HepG2 (cell line): Measurements from ENCODE around the gene UBR1. TPM values are rescaled to one million over a fixed set of nuclear protein-coding genes. Genes with fewer than 3 reads are reported as not detected.
A peak's percentile ranks its signal among the peaks of the same experiment; 100 is the strongest.

Experiments
- ATAD3A ChIP-seq: sonication (generic); formaldehyde crosslinking; IDR thresholded peaks from 2 replicates; pipeline ENCODE4 v1.4.0; 2020; ENCODE audit warnings: missing genetic modification reagents
- E2F2 ChIP-seq: sonication (generic); formaldehyde crosslinking; IDR thresholded peaks from 2 replicates; pipeline ENCODE4 v1.4.0; 2020; ENCODE audit warnings: missing genetic modification reagents, borderline replicate concordance
- FOXM1 ChIP-seq: sonication (generic); formaldehyde crosslinking; IDR thresholded peaks from 2 replicates; pipeline ENCODE4 v1.5.0; 2020; ENCODE audit warnings: missing genetic modification reagents
- HNRNPLL ChIP-seq: fragments of 200-400 bp; formaldehyde crosslinking; IDR thresholded peaks from 2 replicates; pipeline ENCODE4 v1.6.1; 2017; ENCODE audit warnings: mild to moderate bottlenecking, low read depth, low read length; ENCODE audit not compliant: poor library complexity, severe bottlenecking
- MAZ ChIP-seq, 2 experiments: sonication (generic) in 1 of 2; formaldehyde crosslinking in 1 of 2; IDR thresholded peaks; 2 replicates each; pipeline versions ENCODE4 v1.5.0 to v1.6.1; 2012 to 2020; ENCODE audit warnings: low read depth in 2 of 2, mild to moderate bottlenecking in 2 of 2, borderline replicate concordance in 1 of 2, improper control_type of control experiment in 1 of 2, low read length in 1 of 2, missing genetic modification reagents in 1 of 2, moderate library complexity in 1 of 2
- MTF1 ChIP-seq: sonication (generic); formaldehyde crosslinking; IDR thresholded peaks from 2 replicates; pipeline ENCODE4 v1.5.0; 2020; ENCODE audit warnings: missing genetic modification reagents
- NCOA1 ChIP-seq: sonication (generic); formaldehyde crosslinking; IDR thresholded peaks from 2 replicates; pipeline ENCODE4 v1.9.0; 2021; ENCODE audit warnings: missing genetic modification reagents
- RERE ChIP-seq: IDR thresholded peaks from 2 replicates; pipeline ENCODE4 v1.6.1; 2016; ENCODE audit warnings: low read depth, missing genetic modification reagents, missing compliant biosample characterization
- SMARCE1 ChIP-seq: fragments of 450-650 bp; IDR thresholded peaks from 2 replicates; pipeline ENCODE4 v1.6.1; 2017; ENCODE audit warnings: borderline replicate concordance
- ZKSCAN5 ChIP-seq: sonication (generic); formaldehyde crosslinking; IDR thresholded peaks from 2 replicates; pipeline ENCODE4 v1.5.1; 2020; ENCODE audit warnings: mild to moderate bottlenecking, missing genetic modification reagents
- ZNF335 ChIP-seq: sonication (generic); formaldehyde crosslinking; IDR thresholded peaks from 2 replicates; pipeline ENCODE4 v1.4.0; 2020; ENCODE audit warnings: missing genetic modification reagents
- ZNF605 ChIP-seq: sonication (generic); formaldehyde crosslinking; IDR thresholded peaks from 2 replicates; pipeline ENCODE4 v1.8.0; 2022; ENCODE audit warnings: mild to moderate bottlenecking, missing genetic modification reagents
- polyA plus RNA-seq, 8 experiments: library from polyadenylated mRNA; depleted of rRNA in 3 of 8; stranded (reverse) in 7 of 8; unstranded in 1 of 8; fragments of >200 nt; fragmentation: Illumina TruSeq in 4 of 8; extraction: Trizol in 4 of 8; gene quantifications; 2 replicates each; pipeline versions ENCODE4 v1.2.1 to v1.2.3, GENCODE V29; 2011 to 2016; ENCODE audit warnings: low read depth in 4 of 8, missing spikeins in 1 of 8, mixed read lengths in 1 of 8; ENCODE audit not compliant: insufficient read depth in 1 of 8
- total RNA-seq, 5 experiments: library from RNA; depleted of rRNA; stranded (reverse); fragments of >200 nt; fragmentation: Illumina TruSeq; extraction: Trizol; gene quantifications; 2 replicates each; pipeline ENCODE4 v1.2.3, GENCODE V29; 2016; ENCODE audit warnings: low read depth in 1 of 5
- TF ChIP-seq, protein P1 (sequence below): sonication (generic); formaldehyde crosslinking; IDR thresholded peaks from 2 replicates; pipeline ENCODE4 v1.4.0; 2020; ENCODE audit warnings: mild to moderate bottlenecking, missing genetic modification reagents
- TF ChIP-seq, protein P2 (sequence below): IDR thresholded peaks from 2 replicates; pipeline ENCODE4 v1.6.1; 2016; ENCODE audit warnings: missing genetic modification reagents, missing compliant biosample characterization
- TF ChIP-seq, protein P3 (sequence below): sonication (generic); formaldehyde crosslinking; IDR thresholded peaks from 2 replicates; pipeline ENCODE4 v1.4.0; 2020; ENCODE audit warnings: low read depth, mild to moderate bottlenecking, missing genetic modification reagents
- TF ChIP-seq, protein P4 (sequence below): sonication (generic); formaldehyde crosslinking; IDR thresholded peaks from 2 replicates; pipeline ENCODE4 v1.5.0; 2020; ENCODE audit warnings: mild to moderate bottlenecking, missing genetic modification reagents

The UBR1 gene
- total and polyA plus RNA-seq, 2 of the 13 experiments (the other 11 are each of a cell fraction or from before 2014, with no cell fraction given): 6.4 to 18.0 TPM

DNA sequence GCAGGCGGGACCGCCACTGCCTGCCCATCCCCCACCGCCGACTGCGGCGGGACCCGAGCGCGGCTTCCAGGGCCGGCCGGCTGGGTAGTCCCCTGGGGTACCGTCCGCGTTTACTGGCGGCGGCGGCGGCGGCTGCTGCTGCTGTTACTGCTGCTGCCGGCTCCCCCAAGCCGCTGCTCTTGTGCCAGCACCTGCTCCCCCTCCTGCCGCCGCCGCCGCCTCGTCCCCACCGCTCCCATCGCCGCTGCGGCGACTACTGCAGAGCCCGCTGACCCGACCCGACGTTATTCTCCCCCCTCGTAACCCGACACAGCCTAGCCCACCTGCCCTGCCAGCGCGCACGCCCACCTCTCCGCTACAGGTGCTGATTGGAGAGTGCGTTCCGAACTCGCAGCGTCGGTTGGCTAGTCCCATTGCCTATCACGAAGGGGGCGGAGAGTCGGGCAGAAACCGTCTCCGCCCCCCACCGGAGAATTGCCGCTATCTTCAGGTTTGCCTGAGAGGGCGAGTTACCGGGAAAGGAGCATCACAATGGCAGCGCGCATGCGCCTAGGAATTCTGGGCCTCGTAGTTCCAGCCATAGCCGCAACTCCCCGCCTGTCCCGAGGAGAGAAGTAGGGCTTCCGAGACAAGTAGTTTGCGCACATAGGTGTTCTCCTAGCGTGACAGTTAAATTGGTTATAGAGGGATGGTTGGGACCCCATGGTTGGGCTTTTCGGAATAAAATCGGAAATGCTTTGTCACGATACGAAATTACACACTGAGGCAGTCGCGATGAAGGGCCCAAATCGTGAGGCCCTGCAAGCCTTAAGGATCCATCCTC, 185.1 kb downstream of the UBR1 start, which contains the start of gene TTBK2 (continued):
- TF ChIP-seq, protein P1, sequence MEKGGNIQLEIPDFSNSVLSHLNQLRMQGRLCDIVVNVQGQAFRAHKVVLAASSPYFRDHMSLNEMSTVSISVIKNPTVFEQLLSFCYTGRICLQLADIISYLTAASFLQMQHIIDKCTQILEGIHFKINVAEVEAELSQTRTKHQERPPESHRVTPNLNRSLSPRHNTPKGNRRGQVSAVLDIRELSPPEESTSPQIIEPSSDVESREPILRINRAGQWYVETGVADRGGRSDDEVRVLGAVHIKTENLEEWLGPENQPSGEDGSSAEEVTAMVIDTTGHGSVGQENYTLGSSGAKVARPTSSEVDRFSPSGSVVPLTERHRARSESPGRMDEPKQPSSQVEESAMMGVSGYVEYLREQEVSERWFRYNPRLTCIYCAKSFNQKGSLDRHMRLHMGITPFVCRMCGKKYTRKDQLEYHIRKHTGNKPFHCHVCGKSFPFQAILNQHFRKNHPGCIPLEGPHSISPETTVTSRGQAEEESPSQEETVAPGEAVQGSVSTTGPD: no peak
- TF ChIP-seq ZNF335 (CRISPR knock-in tag) (no peak), SMARCE1 (no peak), NCOA1 (CRISPR knock-in tag) (no peak), ZNF605 (CRISPR knock-in tag) (peak; percentile 71), MAZ (IDR thresholded peaks at IDR 0.05; ENCODE audit: borderline replicate concordance, low read depth, low read length) (peak; percentile 52; the same call in 1 of the 2 replicates), MAZ (CRISPR knock-in tag; IDR thresholded peaks at IDR 0.05; ENCODE audit: low read depth) (0 out of 2 replicates have a peak, but pooled peaks have one; percentile 39), E2F2 (CRISPR knock-in tag) (no peak), HNRNPLL (peak; percentile 82), FOXM1 (CRISPR knock-in tag) (no peak), ATAD3A (CRISPR knock-in tag) (no peak), RERE (CRISPR knock-in tag) (no peak), ZKSCAN5 (CRISPR knock-in tag) (no peak), MTF1 (CRISPR knock-in tag) (no peak)
- TF ChIP-seq, protein P2, sequence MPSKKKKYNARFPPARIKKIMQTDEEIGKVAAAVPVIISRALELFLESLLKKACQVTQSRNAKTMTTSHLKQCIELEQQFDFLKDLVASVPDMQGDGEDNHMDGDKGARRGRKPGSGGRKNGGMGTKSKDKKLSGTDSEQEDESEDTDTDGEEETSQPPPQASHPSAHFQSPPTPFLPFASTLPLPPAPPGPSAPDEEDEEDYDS (CRISPR knock-in tag): peak; percentile 61
- TF ChIP-seq, protein P3, sequence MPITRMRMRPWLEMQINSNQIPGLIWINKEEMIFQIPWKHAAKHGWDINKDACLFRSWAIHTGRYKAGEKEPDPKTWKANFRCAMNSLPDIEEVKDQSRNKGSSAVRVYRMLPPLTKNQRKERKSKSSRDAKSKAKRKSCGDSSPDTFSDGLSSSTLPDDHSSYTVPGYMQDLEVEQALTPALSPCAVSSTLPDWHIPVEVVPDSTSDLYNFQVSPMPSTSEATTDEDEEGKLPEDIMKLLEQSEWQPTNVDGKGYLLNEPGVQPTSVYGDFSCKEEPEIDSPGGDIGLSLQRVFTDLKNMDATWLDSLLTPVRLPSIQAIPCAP: no peak
- TF ChIP-seq, protein P4, sequence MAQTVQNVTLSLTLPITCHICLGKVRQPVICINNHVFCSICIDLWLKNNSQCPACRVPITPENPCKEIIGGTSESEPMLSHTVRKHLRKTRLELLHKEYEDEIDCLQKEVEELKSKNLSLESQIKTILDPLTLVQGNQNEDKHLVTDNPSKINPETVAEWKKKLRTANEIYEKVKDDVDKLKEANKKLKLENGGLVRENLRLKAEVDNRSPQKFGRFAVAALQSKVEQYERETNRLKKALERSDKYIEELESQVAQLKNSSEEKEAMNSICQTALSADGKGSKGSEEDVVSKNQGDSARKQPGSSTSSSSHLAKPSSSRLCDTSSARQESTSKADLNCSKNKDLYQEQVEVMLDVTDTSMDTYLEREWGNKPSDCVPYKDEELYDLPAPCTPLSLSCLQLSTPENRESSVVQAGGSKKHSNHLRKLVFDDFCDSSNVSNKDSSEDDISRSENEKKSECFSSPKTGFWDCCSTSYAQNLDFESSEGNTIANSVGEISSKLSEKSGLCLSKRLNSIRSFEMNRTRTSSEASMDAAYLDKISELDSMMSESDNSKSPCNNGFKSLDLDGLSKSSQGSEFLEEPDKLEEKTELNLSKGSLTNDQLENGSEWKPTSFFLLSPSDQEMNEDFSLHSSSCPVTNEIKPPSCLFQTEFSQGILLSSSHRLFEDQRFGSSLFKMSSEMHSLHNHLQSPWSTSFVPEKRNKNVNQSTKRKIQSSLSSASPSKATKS (CRISPR knock-in tag): no peak
